T follicular helper cell (primary cell): ENCODE data around the gene ZBED1.
"Not testable (repeated sequence)": the region's sequence is repeated elsewhere in the genome, so short reads cannot be mapped to it uniquely, and the experiment has no call there.

ENCODE experiments used
- DNase-seq: peaks from one replicate; pipeline ENCODE4 v3.0.0-alpha.2; 2020; ENCODE audit warnings: low read depth
- total RNA-seq, 2 experiments: gene quantifications; one replicate each; lab custom pipeline; 2026; lab: John Stamatoyannopoulos, UW

The ZBED1 gene
- total RNA-seq = 59.0 to 71.7 reads per million in 2 experiments

DNA sequence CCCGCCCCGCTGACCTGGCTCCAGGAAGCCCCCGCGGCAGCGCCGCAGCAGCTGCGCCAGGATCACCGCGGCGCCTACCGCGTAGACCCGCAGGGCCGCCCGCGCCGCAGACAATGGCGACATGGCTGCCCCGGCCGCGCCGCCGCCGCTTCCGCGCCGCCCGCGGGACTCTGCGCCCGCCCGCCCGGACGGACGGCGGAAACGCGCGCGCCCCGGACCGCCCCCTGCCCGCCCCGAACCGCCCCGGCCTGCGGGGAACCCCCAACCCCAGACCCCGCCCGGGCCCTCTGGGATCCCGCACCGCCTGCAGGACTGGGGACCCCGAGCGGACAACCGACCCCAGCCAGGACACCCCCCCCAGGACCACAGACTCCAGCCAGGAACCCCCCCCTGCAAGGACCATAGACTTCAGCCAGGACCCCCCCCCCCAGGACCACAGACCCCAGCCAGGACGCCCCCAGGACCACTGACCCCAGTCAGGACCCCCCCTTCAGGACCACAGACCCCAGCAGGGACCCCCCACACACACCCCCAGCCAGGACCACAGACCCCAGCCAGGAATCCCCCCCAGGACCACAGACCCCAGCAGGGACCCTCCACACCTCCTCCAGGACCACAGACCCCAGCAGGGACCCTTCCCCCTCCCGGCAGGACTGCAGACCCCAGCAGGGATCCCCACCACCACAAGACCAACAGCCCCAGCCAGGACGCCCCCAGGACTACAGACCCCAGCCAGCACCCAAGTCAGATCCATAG lies at the start of gene ZBED1, which contains the start of gene DHRSX:
Gene ZBED1 (minus strand): TSS at position 174 of the 756 bp plus-strand sequence. CDS start 10,257 bp downstream, outside the sequence.
Gene DHRSX (minus strand): TSS at position 174 of the 756 bp plus-strand sequence. CDS start 51 bp downstream, at position 123.
- DNase-seq = peak; percentile 9

DNA sequence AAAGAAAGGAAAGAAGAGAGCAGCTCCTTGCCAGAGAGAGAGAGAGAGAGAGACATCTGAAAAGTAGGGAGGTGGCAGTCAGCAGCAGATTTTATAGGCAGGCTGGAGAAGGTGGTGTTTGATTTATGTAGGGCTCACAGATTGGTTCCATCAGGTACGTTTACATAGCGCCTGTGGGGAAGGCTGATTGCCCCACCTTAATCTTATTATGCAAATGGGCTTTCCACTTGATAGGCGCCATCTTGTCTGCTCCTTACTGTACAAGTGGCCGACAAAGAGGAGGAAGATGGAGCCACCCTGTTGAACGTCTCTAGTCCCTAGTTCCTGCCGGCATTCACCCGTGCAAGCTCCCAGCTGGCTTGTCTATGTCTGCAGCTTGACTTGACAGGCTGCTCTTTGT lies 49.1 kb upstream of the ZBED1 start:
- no peak for DNase-seq

DNA sequence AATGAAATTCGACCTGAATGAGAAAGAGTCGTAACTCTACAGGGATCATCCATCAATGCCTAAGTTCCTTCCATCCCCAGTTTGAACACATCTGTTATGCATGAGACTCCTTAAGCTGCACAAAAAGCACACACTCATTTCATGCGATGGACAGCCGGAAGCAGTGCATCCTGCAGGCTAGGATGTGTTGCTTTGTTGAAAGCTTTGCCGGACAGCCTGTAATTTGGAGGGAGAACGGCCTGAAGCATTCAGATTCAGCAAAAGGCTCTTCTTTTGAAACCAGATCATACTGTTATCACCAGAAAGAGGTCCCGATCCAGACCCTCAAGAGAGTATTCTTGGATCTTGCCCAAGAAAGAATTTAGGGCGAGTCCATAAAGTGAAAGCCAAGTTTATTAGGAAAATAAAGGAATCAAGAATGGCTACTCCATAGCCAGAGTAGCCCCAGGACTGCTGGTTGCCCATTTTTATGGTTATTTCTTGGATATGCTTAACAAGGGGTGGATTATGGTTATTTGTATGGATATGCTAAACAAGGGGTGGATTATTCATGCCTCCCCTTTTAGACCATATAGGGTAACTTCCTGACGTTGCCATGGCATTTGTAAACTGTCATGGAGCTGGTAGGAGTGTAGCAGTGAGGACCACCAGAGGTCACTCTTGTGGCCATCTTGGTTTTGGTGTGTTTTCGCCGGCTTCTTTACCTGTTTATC lies 48.1 kb upstream of the ZBED1 start:
- DNase-seq = no peak

DNA sequence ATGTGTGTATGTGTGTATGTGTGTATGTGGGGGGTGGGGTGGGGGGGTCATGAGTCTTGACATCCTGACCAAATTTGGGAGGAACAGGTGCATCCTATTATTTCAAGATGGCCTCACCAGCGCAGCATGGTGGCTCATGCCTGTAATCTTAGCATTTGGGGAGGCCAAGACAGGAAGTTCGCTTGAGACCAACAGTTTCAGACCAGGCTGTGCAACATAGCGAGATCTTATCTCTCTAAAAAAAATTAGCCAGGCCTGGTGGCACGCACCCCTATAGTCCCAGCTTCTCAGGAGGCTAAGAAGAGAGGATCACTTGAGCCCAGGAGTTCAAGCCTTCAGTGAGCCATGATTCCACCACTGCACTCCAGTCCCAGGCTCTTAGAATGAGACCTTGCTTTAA lies 47.0 kb upstream of the ZBED1 start:
- DNase-seq = no peak

DNA sequence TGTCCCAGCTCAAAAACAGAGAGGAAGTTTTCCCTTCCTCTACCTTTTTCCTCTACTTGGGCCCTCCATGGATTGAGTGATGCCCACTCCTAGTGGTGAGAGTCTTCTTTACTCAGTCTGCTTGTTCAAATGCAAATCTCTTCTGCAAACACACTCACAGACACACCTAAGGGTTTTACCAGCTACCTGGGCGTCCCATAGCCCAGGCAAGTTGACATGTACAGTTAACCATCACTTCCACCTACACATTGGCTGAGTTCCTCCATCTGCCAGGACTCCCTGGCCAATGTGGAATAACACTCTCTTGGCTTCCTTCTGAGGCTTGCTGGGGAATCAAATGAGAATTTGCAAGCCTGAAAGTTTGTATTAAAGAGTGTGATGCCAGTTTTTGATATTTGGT lies 45.7 kb upstream of the ZBED1 start:
- DNase-seq = no peak

DNA sequence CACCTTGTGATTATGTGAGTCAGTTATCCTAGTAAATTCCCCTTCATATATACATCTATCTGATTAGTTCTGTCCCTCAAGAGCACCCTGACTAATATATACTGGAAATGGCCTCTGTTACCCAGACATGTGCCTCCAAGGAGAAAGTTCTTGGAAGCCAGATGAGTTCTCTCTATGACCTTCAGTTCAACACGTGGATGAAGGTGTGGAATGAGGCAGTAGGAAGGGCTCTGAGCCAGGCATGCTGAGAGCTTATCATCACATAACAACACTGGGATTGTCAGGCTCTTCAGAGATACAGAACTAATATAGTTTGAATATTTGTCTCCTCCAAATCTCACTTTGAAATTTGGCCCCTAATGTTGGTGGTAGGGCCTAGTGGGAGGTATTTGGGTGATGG lies 44.4 kb upstream of the ZBED1 start:
- no peak for DNase-seq

DNA sequence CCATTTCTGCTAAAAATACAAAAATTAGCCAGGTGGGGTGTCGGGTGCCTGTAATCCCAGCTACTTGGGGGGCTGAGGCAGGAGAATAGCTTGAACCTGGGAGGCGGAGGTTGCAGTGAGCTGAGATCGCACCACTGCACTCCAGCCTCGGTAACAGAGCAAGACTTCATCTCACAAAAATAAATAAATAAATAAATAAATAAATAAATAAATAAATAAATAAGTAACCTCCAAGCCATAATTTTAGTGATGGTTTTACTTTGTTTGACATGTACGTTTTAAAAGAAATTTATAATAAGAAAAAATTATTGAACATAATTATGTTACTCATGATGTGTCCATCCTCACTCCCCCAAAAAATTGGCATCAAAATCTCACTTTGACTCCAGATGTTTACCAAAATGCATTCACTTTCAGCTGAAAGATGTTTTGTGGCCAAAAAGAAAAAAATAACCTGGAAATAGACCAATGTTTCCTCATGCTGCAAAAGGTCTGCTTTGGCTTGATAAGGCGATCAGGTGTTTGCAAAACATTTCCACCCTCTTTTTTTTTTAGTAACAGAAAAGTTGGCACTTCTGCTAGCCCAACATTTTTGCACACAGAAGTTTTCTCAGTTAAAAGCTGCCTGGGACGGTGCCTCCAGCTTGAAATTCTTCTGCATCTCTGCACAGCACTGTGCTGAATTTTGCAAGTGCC lies 42.2 kb upstream of the ZBED1 start:
- DNase-seq = no peak

DNA sequence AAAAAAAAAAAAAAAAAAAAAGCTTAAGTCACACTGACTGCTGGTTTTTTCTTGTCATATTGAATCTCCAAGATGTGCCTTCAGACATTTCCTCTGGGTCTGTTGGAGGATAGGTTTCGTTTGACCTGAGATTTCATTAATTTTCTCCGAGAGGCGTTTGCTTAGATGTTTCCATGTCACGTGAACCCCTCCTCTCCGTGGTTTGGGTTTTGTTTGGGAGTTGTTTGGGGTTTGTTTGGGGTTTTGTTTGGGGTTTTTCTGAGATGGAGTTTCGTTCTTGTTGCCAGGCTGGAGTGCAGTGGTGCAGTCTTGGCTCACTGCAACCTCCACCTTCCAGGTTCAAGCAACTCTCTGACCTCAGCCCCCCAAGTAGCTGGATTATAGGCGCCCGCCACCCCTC lies 40.8 kb upstream of the ZBED1 start:
- DNase-seq = no peak

DNA sequence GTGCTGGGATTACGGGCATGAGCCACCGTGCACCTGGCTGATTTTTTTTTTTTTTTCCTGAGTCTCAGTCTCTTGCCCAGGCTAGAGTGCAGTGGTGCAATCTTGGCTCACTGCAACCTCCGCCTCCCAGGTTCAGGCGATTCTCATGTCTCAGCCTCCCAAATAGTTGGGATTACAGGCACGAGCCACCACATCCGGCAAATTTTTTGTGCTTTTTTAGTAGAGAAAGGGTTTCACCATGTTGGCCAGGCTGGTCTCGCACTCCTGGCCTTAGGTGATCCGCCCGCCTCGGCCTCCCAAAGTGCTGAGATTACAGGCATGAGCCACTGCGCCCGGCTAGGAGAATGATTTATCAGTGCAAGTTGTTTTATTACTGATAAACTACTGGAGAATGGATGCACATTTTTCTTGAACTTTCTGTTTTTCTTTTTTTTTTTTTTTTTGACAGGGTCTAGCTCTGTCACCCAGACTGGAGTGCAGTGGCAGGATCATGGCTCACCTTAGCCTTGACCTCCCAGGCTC lies 39.7 kb upstream of the ZBED1 start:
- DNase-seq = no peak

DNA sequence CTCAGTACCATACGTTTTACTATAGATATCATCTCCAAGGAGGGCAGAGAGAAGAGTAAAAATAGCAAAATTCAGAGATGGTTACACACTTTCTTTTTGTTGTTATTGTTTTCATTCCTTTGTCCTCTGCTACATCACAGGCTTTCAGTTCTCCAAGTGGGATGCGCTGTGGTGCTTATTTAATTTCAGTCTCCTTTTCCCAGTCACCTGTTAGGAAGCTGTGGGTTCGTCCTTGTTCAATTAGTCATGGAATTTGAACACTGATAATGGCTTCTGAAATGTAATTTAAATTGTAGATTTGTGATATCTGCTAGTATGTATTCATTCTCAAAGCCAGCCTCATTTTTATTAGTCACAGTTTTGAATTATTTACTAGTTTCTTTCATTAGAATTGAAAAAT lies 38.8 kb upstream of the ZBED1 start:
- DNase-seq = no peak

DNA sequence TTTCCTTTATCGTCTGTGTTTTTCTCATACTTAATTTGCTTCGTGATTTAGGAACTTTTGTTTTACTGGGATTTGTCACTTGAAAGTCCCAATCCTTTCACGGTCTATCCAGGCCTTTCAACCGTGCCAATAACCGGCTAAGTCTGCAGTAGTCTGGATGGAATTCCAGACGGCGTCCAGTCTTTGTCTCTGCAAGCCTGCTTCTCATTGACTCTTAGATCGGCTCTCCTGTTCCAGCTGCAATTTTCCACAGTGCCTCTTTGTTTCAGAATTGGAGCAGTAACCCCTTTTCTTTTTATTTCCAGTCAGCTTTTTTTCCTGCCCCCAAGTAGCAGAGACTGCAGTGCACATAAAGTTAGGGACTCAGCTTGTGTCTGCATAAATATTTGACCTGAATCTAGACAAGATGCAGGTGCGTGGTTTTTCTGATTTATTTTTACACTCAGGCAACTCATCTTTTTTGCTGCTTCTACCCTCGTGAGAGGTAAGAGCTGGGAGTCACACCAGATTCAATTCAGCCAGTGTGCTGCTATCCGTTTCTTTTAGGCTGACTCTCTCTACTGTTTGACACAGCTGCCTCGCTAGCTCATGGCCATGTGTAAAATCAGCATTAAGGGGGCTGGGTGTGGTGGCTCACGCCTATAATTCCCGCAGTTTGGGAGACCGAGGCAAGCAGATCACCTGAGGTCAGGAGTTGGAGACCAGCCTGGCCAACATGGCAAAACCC lies 37.4 kb upstream of the ZBED1 start:
- no peak for DNase-seq

DNA sequence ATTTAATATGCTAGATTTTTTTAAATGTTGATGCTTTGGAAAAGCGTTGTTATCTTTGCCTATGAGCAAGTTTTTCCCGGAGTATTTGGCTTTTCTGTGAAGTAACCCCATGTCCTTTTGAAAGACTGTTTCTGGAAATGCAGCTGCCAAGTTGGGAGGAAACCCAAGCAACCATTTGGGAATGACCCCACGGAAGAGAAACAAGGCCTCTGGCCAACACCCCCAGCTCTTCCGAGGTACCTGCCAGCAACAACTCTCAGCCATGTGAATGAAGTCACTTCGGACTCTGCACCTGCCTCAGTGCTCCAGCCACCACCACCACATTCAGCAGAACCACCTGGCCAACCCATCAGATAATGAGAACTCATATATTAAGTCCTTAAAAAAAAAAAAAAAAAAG lies 36.2 kb upstream of the ZBED1 start:
- DNase-seq = no peak

DNA sequence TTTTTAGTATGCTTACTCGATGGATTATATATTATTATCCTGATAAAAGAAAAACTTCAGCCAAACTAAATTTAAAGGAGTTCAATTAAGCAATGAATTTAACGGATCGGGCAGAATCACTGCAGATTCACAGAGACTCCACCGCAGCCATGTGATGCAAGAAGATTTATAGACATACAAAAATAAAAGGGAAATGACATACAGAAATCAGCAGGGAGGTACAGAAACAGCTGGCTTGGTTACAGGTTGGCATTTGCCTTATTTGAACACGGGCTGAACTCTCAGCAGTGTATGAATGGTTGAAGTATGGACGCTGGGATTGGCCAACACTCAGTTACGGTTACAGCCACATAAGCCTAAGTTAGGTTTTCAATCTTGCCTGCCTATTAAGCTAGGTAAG lies 35.4 kb upstream of the ZBED1 start:
- DNase-seq = no peak

DNA sequence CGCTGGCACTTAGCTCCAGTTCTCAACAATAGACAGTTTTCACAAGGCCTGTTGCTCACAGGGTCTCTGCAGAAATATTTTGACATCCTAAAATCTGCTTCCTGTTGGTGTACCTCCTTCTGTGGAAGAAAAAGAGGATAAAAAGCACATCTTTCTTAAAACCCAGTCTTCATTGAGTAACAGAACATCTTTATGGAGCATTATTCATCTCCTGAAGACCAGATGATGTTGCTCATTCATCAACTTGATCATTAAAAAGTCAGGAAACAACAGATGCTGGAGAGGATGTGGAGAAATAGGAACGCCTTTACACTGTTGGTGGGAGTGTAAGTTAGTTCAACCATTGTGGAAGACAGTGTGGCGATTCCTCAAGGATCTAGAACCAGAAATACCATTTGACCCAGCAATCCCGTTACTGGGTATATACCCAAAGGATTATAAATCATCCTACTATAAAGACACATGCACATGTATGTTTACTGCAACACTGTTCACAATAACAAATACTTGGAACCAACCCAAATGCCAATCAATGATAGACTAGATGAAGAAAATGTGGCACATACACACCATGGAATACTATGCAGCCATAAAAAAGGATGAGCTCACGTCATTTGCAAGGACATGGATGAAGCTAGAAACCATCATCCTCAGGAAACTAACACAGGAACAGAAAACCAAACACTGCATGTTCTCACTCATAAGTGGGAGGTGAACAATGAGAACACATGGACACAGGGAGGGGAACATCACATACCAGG lies 33.7 kb upstream of the ZBED1 start:
- DNase-seq = not testable (repeated sequence)

DNA sequence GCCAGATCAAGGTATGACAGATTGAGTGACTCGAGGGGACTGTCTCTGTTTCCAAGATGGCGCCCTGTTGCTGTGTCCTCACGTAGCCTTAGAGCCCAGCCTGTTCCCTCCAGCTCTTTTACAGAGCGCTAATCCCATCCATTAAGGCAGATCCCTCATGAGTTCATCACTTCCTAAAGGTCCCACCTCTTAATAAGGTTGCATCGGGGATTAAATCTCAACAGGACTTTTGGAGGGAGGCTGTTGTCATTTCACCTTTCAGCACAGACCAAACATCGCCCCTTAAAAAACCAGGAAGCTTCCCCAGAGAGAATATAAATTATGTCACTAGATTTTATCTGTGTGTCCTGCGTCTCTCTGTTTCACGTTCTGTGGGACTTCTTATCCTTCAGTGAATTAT lies 32.6 kb upstream of the ZBED1 start:
- DNase-seq = no peak

DNA sequence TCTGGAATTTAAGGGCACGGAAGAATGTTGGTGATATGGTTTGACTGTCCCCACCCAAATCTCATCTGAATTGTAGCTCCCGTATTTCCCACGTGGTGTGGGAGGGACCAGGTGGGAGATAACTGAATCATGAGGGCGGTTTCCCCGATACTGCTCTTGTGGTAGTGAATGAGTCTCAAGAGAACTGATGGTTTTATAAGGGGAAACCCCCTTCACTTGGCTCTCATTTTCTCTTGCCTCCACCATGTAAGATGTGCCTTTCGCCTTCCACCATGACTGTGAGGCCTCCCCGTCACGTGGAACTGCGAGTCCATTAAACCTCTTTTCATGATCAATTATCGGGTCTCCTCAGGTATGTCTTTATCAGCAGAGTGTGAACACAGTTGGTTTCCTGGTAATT lies 25.6 kb upstream of the ZBED1 start:
- DNase-seq = no peak

DNA sequence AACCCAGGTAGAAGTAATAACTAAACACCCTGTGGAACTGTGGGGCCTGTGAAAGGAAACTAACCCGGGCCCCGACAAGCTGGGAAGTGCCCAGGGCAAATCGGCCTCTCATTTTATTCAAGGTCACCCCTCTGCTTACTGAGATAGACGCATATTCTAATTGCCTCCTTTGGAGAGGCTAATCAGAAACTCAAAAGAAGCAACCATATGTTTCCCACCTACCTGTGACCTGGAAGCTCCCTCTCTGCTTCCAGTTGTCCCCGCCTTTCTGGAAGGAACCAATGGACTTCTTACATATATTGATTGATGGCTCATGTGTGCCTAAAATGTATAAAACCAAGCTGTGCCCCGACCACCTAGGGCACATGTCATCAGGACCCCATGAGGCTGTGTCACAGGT lies 23.1 kb upstream of the ZBED1 start:
- DNase-seq = no peak

DNA sequence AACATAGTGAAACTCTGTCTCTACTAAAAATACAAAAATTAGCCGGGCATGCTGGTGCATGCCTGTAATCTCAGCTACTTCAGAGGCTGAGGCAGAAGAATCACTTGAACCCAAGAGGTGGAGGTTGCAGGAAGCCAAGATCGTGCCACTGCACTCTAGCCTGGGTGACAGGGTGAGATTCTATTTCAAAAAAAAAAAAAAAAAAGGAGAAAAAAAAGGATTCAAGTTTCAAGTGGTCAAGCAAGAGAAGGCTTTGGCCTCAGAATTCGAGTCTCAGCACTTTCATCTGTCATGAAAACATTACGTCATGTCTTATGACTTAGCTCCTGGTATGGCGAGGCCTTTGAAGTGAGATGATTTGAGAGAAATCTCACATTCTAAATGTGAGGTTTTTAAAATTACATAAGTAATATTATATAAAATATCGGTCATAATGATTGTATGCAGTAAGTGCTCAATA lies 21.2 kb upstream of the ZBED1 start:
- no peak for DNase-seq

DNA sequence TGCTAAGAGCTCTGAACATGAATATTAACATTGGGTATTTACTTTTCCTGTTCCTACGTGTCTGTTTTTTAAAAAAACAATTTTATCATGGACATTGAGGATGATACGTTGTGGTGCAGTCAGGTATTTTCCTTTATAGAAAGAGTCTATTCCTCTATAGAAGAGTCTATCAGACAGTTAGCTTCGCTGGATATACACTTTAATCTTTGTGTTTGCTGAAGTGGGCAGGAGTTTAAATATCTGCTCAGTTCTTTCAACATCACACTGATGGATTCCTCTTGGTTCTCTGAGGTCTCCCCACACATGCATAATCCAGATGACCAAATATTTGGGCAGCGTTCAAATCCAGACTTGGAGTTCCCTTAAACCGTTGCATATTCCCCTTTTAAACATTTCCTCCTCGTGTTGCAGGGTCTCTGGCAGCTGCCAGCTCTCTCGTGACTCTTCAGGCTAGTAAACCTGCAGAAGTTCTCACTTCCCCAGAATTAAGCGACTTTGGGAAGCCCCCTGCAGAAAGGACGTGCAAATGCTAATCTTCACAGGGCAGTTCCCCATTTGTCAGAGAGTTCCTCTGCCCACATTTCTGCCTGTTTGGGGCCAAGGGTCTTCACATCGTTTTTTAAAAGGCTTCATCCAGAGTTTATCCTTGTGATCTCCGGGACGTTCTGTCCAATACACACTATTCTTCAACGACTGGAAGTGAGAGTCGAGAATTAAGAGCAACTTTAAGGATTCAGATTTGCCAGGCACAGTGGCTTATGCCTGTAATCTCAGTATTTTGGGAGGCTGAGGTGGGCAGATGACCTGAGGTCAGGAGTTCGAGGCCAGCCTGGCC lies 20.5 kb upstream of the ZBED1 start:
- DNase-seq = no peak

DNA sequence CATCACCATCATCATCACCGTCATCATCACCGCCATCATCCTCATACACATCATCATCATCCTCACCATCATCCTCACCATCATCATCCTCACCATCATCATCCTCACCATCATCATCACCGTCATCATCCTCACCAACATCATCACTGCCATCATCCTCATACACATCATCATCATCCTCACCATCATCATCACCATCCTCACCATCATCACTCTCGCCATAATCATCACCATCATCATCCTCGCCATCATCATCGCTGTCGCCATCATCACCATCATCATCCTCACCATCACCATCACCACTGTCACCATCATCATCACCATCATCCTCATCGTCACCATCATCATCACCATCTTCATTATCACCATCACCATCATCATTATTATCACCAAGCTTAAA lies 19.8 kb upstream of the ZBED1 start:
- no peak for DNase-seq
